GM12878 (cell line): ENCODE data around the gene PRMT2.

Experiments used
- CEBPB ChIP-seq, 2 experiments: fragments of 150-350 bp in 1 of 2; IDR thresholded peaks; 2 replicates each; pipeline ENCODE4 v1.6.1; 2012 to 2014; ENCODE audit warnings: low read depth in 2 of 2, low read length in 2 of 2, borderline replicate concordance in 1 of 2, inconsistent platforms in 1 of 2
- CHD1 ChIP-seq: IDR thresholded peaks from 2 replicates; pipeline ENCODE4 v1.6.1; 2012; ENCODE audit warnings: low read depth, low read length, improper control_type of control experiment
- EP300 ChIP-seq, 2 experiments: fragments of 150-350 bp in 1 of 2; IDR thresholded peaks; 2 replicates each; pipeline ENCODE4 v1.6.1; 2011 to 2012; ENCODE audit warnings: low read depth in 2 of 2, low read length in 2 of 2, borderline replicate concordance in 1 of 2, improper control_type of control experiment in 1 of 2, inconsistent platforms in 1 of 2; ENCODE audit not compliant: control insufficient read depth in 1 of 2
- ETV6 ChIP-seq, 2 experiments: fragments of 450-650 bp in 1 of 2; IDR thresholded peaks in 1 of 2; conservative IDR thresholded peaks in 1 of 2; 2 replicates each; pipeline ENCODE4 v1.6.1; 2014; ENCODE audit warnings: antibody characterized with exemption in 1 of 2, borderline replicate concordance in 1 of 2, low read depth in 1 of 2, mild to moderate bottlenecking in 1 of 2, moderate library complexity in 1 of 2
- EZH2 ChIP-seq: IDR thresholded peaks from 2 replicates; pipeline ENCODE4 v1.6.1; 2012; ENCODE audit warnings: low read depth, mild to moderate bottlenecking, control low read depth, inconsistent platforms, low read length, borderline replicate concordance; ENCODE audit not compliant: control insufficient read depth
- YY1 ChIP-seq: IDR thresholded peaks from 2 replicates; pipeline ENCODE4 v1.6.1; 2011; ENCODE audit warnings: low read depth, mild to moderate bottlenecking, low read length
- TF ChIP-seq, protein P1 (sequence below): IDR thresholded peaks from 2 replicates; pipeline ENCODE4 v1.6.1; 2011; ENCODE audit warnings: borderline replicate concordance, low read depth, mild to moderate bottlenecking, moderate library complexity, low read length; ENCODE audit not compliant: insufficient read depth, poor library complexity, severe bottlenecking
- TF ChIP-seq, protein P2 (sequence below), 3 experiments: IDR thresholded peaks in 2 of 3; conservative IDR thresholded peaks in 1 of 3; 2 replicates each; pipeline ENCODE4 v1.5.1; 2011; ENCODE audit warnings: low read depth in 3 of 3, low read length in 3 of 3, mild to moderate bottlenecking in 3 of 3, control low read depth in 2 of 3, moderate library complexity in 2 of 3, inconsistent platforms in 1 of 3, mixed read lengths in 1 of 3; ENCODE audit not compliant: control insufficient read depth in 2 of 3, insufficient read depth in 1 of 3; ENCODE audit errors: extremely low read depth in 1 of 3

GRCh38 chr21:46650476-46651098 is 15.1 kb downstream of the PRMT2 start:
- TF ChIP-seq EP300 (IDR thresholded peaks at IDR 0.05; ENCODE audit: borderline replicate concordance in 1 of 2, control insufficient read depth in 1 of 2, low read depth in 2 of 2, low read length in 2 of 2), result no peak
- TF ChIP-seq EZH2, result no peak
- no peak for TF ChIP-seq ETV6 (conservative IDR thresholded peaks at IDR 0.05 in 1 of 2, IDR thresholded peaks at IDR 0.05 in 1 of 2; ENCODE audit: borderline replicate concordance in 1 of 2, low read depth in 1 of 2)
- no peak for TF ChIP-seq CHD1
- no peak for TF ChIP-seq YY1
- TF ChIP-seq, protein P1, sequence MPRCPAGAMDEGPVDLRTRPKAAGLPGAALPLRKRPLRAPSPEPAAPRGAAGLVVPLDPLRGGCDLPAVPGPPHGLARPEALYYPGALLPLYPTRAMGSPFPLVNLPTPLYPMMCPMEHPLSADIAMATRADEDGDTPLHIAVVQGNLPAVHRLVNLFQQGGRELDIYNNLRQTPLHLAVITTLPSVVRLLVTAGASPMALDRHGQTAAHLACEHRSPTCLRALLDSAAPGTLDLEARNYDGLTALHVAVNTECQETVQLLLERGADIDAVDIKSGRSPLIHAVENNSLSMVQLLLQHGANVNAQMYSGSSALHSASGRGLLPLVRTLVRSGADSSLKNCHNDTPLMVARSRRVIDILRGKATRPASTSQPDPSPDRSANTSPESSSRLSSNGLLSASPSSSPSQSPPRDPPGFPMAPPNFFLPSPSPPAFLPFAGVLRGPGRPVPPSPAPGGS, result no peak
- TF ChIP-seq CEBPB (IDR thresholded peaks at IDR 0.05; ENCODE audit: borderline replicate concordance in 1 of 2, low read depth in 2 of 2, low read length in 2 of 2), result no peak
- TF ChIP-seq, protein P2, sequence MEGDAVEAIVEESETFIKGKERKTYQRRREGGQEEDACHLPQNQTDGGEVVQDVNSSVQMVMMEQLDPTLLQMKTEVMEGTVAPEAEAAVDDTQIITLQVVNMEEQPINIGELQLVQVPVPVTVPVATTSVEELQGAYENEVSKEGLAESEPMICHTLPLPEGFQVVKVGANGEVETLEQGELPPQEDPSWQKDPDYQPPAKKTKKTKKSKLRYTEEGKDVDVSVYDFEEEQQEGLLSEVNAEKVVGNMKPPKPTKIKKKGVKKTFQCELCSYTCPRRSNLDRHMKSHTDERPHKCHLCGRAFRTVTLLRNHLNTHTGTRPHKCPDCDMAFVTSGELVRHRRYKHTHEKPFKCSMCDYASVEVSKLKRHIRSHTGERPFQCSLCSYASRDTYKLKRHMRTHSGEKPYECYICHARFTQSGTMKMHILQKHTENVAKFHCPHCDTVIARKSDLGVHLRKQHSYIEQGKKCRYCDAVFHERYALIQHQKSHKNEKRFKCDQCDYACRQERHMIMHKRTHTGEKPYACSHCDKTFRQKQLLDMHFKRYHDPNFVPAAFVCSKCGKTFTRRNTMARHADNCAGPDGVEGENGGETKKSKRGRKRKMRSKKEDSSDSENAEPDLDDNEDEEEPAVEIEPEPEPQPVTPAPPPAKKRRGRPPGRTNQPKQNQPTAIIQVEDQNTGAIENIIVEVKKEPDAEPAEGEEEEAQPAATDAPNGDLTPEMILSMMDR (IDR thresholded peaks at IDR 0.05 in 2 of 3, conservative IDR thresholded peaks at IDR 0.05 in 1 of 3; ENCODE audit: control insufficient read depth in 2 of 3, extremely low read depth in 1 of 3, insufficient read depth in 1 of 3, low read depth in 3 of 3, low read length in 3 of 3), result no peak
